Right cardiac atrium (tissue), 5 donors: Measurements from ENCODE around the gene FAAH. TPM values are rescaled to one million over a fixed set of nuclear protein-coding genes. Genes with fewer than 3 reads are reported as not detected.
A peak's percentile ranks its signal among the peaks of the same experiment; 100 is the strongest.

ENCODE experiments used
- ATAC-seq, 2 donors: fragments of 200-7000 bp; cut with Tn5 transposase; one replicate each; pipeline versions ENCODE4 v1.8.0 to v1.9.1; 2020; ENCODE audit warnings: moderate library complexity in 2 of 2, mild to moderate bottlenecking in 1 of 2
- DNase-seq, 3 donors: peaks; one replicate each; pipeline ENCODE4 v3.0.0-alpha.2; 2020
- H3K27ac ChIP-seq: one replicate; pipeline ENCODE4 v1.5.1; 2013; ENCODE audit warnings: mild to moderate bottlenecking, low read length, control low read depth, moderate library complexity
- H3K27me3 ChIP-seq: one replicate; pipeline ENCODE4 v1.6.1; 2013; ENCODE audit not compliant: control insufficient read depth, insufficient read depth
- H3K4me1 ChIP-seq: one replicate; pipeline ENCODE4 v1.6.1; 2013; ENCODE audit warnings: low read length; ENCODE audit not compliant: control insufficient read depth, insufficient read depth
- H3K4me3 ChIP-seq: one replicate; pipeline ENCODE4 v1.5.1; 2013; ENCODE audit warnings: low read length, control low read depth
- H3K9me3 ChIP-seq: one replicate; pipeline ENCODE4 v1.6.1; 2013; ENCODE audit warnings: low read length; ENCODE audit not compliant: control insufficient read depth
- WGBS: extraction: QIAGEN DNeasy Blood & Tissue Kit; methylation state at CpG from one replicate; pipeline ENCODE4 v1.1.7; 2013; 5-methylcytosine and 5-hydroxymethylcytosine counted together
- intact Hi-C, 4 donors: fragments of 100-400 bp; cut with DNase I; formaldehyde crosslinking; loops; one replicate each; pipeline versions ENCODE4 v1.11.0 to v1.14.0; 2022 to 2023
- polyA plus RNA-seq: library from polyadenylated mRNA; stranded (reverse); fragments of 200-250 nt; gene quantifications from one replicate; pipeline ENCODE4 v1.2.3, GENCODE V29; 2013
- total RNA-seq, 4 donors: library from RNA; stranded (reverse); fragmentation: NEBNext Ultra II Directional; extraction: Animal tissue kit (Norgen Biotek cat#: 25700); gene quantifications; one replicate each; pipeline ENCODE4 v1.2.1, GENCODE V29; 2021
- donor health status: healthy with polysubstance abuse.
- donor health status: DM: no; HTN: yes; CAD: no.
- donor health status: DM: no; HTN: no; CAD: no.
- donor health status: DM: no; HTN: yes; CAD: no; lungs with severe emphysema.
- donor health status: DM: yes; HTN: yes; CAD: no.

The FAAH gene
- total and polyA plus RNA-seq, 5 donors, result 4.8 to 17.2 (median 12.7) TPM

DNA sequence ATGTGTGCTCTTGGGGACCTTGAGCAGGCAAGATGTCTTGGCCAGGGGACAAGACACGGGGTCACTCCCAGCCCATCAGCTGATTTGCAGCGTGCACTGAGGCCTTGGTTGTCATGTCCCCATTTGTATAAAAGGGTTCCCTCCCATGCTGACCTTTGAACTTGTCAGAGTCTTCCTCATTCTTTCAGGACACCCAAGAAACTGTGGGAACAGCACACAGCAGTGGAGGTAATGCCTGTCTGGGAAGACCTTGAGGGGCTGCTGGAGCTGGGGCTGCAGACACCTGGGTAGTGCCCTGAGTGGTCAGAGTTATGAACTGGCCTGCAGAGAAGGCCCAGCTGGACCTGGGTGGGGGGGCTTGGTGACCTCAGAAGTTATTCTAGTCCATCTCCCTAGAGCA, 46.4 kb downstream of the FAAH start:
- ATAC-seq (no peak), DNase-seq (peak in 1 of 3 donors; percentile 14)
- 82% methylated on average over 2 of the region's 2 CpGs for WGBS
- Histone ChIP-seq H3K4me1 (peaks cover 2% of the 10 kb centered on the region), H3K27ac (no peak overlapping the region), H3K4me3 (no peak overlapping the region), H3K9me3 (no peaks in the 10 kb centered on the region), H3K27me3 (no peaks in the 10 kb centered on the region)
- intact Hi-C loops, result loop anchor here in 1 of 4 donors (10.0 kb wide), 1 partner anchor 84 kb away; no protein-coding TSS in a partner anchor

DNA sequence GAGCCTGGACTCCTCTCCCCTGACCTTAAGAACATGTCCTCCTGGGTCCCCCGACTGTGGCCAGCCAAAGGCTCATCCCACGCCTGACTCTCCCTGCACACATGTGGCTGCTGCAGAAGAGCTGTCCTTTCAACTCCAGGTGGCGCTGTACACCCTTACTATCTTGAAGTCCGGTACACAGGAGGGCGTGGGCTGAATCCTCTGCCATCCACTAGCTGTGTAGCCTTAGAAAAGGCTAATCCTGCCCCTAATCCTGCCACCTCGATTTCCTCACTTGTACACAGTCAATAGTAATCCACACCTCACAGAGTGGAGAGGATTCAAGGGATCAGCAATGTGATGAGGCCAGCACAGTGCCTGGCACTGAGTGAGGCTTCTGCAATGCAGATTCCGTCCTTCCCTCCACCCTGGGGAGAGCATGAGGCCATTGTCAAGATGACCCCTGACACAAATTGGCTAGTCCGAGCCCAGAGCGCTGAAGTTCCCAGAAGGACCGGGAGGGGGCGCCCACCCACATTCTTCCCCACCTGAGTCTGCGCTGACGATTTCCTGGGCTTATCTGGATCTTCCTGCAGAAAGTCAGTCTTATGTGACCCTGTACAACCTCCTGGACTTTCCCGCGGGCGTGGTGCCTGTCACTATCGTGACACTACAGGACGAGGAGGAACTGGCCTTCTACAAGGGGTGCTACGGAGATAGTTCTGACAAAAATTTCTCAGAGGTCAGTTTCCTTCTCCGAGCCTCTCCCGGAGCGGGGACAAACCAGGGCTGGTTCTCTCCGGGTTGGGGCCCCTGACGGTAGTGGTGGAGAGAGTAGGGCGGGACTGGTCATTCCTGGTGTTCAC, 48.4 kb downstream of the FAAH start:
- Histone ChIP-seq H3K27ac (no peak overlapping the region), H3K4me3 (peak overlapping the region; percentile 12), H3K27me3 (no peaks in the 10 kb centered on the region), H3K4me1 (peaks cover 2% of the 10 kb centered on the region), H3K9me3 (no peaks in the 10 kb centered on the region)
- WGBS, result 8% methylated on average over 25 of the region's 25 CpGs
- peak; percentile 69 to 76 for ATAC-seq
- peak; percentile 71 to 88 (median 87) for DNase-seq
- intact Hi-C loops, result loop anchor here in 1 of 4 donors (10.0 kb wide), 1 partner anchor 82 kb away; no protein-coding TSS in a partner anchor

DNA sequence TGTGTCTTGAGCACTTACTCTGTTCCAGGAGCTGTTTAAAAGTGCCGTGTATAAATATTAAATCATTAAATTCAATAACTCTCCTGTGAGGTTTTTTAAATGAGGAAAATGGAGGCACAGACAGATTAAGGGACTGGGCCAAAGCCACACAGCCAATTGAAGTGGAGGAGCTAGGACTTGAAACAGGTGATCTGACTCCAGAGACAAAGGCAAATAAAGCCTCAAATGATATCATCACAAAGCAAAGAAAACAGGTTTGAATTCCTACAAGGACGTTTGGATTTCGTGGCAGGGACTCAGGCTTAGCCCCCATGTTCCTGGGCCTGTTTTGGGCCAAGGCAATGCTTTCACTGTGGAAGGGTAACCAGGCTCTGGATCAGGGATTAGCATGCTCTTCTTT, 50.3 kb downstream of the FAAH start:
- ATAC-seq (no peak), DNase-seq (no peak)
- Histone ChIP-seq H3K4me3 (no peak overlapping the region), H3K9me3 (no peaks in the 10 kb centered on the region), H3K27me3 (no peaks in the 10 kb centered on the region), H3K4me1 (peaks cover 2% of the 10 kb centered on the region), H3K27ac (no peak overlapping the region)
- WGBS, result 84% methylated on average over 3 of the region's 3 CpGs
- intact Hi-C loops, result loop anchor here in 2 of 4 donors (2.0 to 10.0 kb wide), 2 partner anchors 80 to 82 kb away; no protein-coding TSS in a partner anchor

DNA sequence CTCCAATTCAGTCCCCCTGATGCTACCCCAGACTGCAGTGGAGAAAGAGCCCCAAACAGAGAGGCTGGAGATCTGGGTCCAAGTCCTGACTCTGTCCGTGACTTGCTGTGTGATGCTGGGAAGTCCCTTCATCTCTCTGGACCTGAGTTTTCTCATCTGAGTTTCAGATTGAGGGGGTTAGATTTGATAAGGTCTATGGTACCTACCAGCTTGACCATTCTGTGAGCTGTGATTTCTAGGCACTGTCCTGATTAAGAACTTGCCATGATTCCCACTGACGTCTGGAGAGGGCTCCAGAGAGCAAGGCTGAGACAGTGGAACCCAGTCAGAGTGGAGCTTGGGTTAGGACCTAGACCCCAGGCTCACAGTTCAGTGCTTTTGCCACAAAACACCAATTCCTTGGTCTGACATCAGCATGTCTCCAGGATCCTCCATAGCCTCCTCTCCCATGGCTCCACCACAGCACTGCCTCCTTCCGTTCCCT, 51.7 kb downstream of the FAAH start:
- intact Hi-C loops, result loop anchor here in 3 of 4 donors (2.0 to 10.0 kb wide), 3 partner anchors 79 to 81 kb away; no protein-coding TSS in a partner anchor
- no peak overlapping the region for H3K4me3 ChIP-seq
- ATAC-seq, result no peak
- no peak for DNase-seq
- H3K27me3 ChIP-seq, result no peaks in the 10 kb centered on the region
- H3K27ac ChIP-seq, result no peak overlapping the region
- WGBS, result 60% methylated on average over 3 of the region's 3 CpGs
- H3K4me1 ChIP-seq, result peaks cover 2% of the 10 kb centered on the region
- H3K9me3 ChIP-seq, result no peaks in the 10 kb centered on the region

DNA sequence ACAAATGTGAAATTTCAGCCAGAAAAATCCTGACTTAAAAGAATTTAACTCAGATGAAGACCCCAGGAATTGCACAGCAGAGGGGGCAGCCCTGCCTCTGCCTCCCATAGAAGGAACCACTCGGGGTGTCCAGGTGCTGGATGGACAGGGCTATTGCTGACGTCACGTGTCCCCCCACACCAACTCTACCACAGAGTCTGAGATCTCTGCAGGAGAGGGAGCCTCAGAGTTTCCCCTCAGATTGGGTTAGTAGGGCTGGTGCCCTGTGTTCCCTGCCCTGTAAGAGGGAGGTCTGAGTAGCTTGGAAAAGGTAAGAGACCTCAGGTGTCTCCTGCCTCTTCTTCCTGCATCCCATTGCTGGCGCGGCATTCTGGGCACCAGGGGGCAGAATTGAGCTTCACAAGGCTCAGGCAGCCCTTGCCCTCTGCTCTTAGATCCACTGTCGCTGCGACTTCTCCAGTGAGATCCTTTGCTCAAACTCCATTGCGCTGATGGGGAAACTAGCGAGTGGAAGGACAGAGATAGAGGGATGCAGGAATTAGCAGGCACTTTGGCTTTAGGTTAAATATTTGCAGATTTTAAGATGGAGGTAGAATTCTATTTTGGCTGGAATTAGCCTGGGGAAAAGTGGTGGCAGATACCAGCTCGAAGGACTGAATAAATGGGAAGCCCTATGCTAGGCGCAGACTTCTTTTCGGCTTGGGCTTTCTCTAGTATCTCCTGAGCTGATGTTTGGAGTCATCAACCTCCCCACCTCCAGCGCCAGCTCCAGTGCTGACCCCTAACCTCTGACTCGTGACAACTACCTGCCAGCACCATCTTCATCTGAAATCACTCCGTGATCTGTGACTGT, 52.8 kb downstream of the FAAH start:
- no peaks in the 10 kb centered on the region for H3K27me3 ChIP-seq
- ATAC-seq, result peak; percentile 38 to 62
- H3K4me3 ChIP-seq, result no peak overlapping the region
- 35% methylated on average over 15 of the region's 15 CpGs for WGBS
- intact Hi-C loops, result loop anchor here in 2 of 4 donors (5.0 to 10.0 kb wide), 2 partner anchors 78 to 80 kb away; no protein-coding TSS in a partner anchor
- peaks cover 2% of the 10 kb centered on the region for H3K4me1 ChIP-seq
- no peak overlapping the region for H3K27ac ChIP-seq
- DNase-seq, result peak; percentile 75 to 92 (median 87)
- no peaks in the 10 kb centered on the region for H3K9me3 ChIP-seq

DNA sequence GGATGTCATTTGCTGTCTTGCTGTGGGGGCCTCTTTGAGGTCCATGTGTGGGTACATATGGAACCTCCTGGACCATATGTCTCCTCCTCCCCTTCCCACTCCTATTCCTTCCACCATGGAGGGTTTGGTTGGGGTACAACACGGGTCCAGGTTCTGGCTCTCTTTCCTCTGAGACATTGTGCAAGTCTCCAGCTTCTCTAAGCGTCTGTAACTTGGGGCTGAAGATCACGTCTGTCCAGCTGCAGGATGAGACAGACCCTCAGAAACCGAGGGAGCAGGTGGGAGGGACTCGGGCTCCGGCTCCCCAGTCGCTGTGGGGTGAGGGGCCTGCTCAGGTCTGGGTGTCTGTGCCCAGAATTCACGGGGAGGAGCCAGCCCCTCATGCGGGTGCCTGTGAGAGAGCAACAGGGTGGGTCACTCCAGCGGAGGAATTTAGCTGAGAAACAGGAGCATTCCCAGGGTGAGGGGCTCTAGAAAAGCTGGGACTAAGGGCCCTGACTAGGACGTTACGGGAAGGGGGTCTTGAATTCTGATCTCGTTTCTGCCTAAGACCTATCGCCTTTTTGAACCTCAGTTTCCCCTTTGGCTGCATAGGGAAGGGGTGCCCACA, 53.5 kb downstream of the FAAH start:
- no peaks in the 10 kb centered on the region for H3K4me1 ChIP-seq
- intact Hi-C loops, result loop anchor here in 2 of 4 donors (5.0 to 10.0 kb wide), 2 partner anchors 77 to 80 kb away; no protein-coding TSS in a partner anchor
- 47% methylated on average over 14 of the region's 14 CpGs for WGBS
- H3K4me3 ChIP-seq, result no peak overlapping the region
- ATAC-seq (no peak), DNase-seq (no peak)
- H3K27me3 ChIP-seq, result no peaks in the 10 kb centered on the region
- no peaks in the 10 kb centered on the region for H3K9me3 ChIP-seq
- no peak overlapping the region for H3K27ac ChIP-seq

DNA sequence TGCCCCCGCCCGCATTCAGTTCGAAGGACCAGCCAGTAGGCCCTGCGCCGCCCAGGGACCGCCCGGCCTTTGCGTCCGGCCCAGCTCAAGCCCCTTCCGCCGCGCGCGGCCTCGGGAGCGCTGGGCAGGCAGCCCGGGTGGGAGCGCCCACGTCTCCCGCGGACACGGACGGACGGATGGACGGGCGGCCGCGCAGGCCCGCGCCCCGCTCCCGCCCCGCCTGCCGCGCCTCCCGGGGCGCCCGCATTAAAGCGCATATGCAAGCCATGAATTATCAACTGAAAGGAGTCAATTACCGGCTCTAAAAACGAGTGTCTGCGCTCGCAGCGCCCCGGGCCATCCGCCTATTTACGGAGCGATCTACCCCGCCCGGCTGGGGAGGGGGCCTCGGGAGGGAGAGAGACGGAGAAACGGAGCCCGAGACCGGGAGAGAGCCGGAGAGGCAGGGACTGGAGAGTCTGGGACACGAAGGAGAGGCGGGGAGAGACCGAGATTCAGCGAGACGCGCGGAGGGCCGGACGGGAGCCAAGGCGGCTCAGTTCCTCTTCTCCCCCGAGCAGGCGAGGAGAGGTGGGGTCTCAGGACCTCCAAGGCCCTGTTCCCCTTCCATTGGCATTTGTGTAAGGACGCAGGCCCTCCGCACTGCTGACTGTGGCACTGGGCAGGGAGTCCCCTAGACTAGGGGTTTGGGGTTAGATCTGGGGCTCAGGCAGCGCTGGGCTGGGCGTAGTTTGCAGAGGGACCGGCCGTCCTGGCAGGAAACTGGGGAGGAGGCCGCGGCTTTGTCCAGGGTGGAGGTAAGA, 54.2 kb downstream of the FAAH start:
- H3K27me3 ChIP-seq, result no peaks in the 10 kb centered on the region
- no peak overlapping the region for H3K27ac ChIP-seq
- peak overlapping the region; percentile 40 for H3K4me3 ChIP-seq
- H3K4me1 ChIP-seq, result no peaks in the 10 kb centered on the region
- intact Hi-C loops, result loop anchor here in 2 of 4 donors (5.0 to 10.0 kb wide), 2 partner anchors 76 to 79 kb away; no protein-coding TSS in a partner anchor
- H3K9me3 ChIP-seq, result no peaks in the 10 kb centered on the region
- WGBS, result 3% methylated on average over 76 of the region's 76 CpGs
- peak in 1 of 3 donors; percentile 62 for DNase-seq
- peak; percentile 23 to 33 for ATAC-seq

DNA sequence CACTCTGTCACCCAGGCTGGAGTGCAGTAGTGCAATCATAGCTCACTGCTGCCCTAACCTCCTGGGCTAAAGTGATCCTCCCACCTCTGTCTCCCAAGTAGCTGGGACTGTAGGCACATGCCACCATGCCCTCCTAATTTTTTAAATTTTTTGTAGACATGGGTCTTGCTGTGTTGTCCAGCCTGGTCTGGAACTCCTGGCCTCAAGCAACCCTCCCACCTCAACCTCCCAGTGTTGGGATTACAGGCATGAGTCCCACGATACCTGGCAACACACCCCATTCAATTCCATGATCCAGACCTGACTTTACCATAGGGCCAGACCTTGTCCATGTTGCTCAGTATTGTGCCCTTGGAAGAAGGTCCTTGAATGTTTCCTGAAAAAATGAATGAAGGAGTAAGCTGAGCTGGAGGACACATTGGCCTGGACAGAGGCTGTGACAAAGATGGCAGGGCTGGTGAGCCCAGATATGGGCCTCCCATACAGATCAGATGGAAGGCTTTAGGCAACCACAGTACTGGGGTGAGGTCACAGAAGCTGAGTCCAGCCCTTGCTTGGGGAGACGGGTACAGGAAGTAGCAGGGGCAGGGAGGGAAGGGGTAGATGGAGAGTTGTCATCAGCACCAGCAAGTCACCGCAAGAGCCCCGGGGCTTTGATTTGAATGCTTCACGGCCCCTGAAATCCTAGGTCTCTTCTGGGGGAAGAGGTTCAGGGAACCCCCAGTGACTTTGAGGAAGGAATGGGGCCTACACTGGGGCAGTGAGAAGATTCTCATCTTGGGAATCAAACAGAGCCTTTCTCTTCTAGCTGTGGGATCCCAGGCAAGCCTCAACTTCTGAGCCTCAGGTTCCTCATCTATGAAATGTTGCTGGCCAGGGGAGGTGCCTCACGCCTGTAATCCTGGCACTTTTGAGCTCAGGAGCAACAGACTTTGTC, 55.4 kb downstream of the FAAH start:
- H3K9me3 ChIP-seq, result no peaks in the 10 kb centered on the region
- ATAC-seq, result no peak
- intact Hi-C loops, result loop anchor here in 3 of 4 donors (2.0 to 10.0 kb wide), 3 partner anchors 75 to 79 kb away; no protein-coding TSS in a partner anchor
- DNase-seq, result no peak
- H3K4me1 ChIP-seq, result no peaks in the 10 kb centered on the region
- no peak overlapping the region for H3K27ac ChIP-seq
- H3K27me3 ChIP-seq, result no peaks in the 10 kb centered on the region
- no peak overlapping the region for H3K4me3 ChIP-seq
- WGBS, result 72% methylated on average over 6 of the region's 6 CpGs

DNA sequence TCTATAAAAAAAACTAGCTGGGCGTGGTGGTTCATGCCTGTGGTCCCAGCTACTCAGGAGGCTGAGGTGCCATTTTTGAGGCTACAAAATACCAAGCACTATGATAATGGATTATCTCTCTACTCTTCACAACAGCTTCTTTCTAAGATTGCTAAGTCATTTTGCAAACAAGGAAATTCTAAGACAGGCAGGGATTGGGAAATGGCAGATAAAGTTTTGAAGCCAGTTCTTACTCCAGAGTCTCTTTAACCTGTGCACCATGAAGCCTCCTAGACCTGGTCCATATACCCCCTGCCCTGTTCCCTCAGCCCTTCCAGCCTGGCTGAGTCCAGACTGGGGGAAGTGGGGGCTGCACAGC, 56.0 kb downstream of the FAAH start:
- no peak overlapping the region for H3K27ac ChIP-seq
- intact Hi-C loops, result loop anchor here in 1 of 4 donors (2.0 kb wide), 1 partner anchor 79 kb away; no protein-coding TSS in a partner anchor
- no peaks in the 10 kb centered on the region for H3K9me3 ChIP-seq
- WGBS, result 96% methylated on average over 1 of the region's 1 CpG
- H3K4me1 ChIP-seq, result no peaks in the 10 kb centered on the region
- H3K4me3 ChIP-seq, result no peak overlapping the region
- ATAC-seq (no peak), DNase-seq (no peak)
- H3K27me3 ChIP-seq, result no peaks in the 10 kb centered on the region
